AG09319 (cell line): ENCODE measurements around the gene BCO2.

Source experiments
- DNase-seq: peaks from one replicate; pipeline ENCODE4 v3.0.0-alpha.2; 2010; ENCODE audit warnings: low read depth; ENCODE audit errors: extremely low read depth
- TF ChIP-seq, protein P1 (sequence below): IDR thresholded peaks from 2 replicates; pipeline ENCODE4 v1.5.1; 2011; ENCODE audit warnings: low read depth, mild to moderate bottlenecking, inconsistent platforms, low read length, moderate library complexity

Gene BCO2

DNA sequence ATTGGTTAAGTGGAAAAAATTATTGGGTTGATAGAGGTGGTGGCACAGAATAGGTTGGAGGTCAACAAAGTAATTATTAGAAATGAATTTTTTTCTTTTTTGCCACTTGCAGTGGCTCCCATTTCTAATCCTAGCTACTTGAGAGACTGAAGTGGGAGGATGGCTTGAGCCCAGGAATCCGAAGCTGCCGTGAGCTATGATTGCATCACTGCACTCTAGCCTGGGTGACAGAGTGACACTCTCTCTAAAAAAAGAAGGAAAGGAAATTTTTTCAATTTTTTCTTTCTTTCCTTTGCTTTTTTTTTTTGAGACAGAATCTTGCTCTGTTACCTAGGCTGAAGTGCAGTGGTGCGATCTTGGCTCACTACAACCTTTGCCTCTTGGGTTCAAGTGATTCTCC lies 2.2 kb upstream of the BCO2 start:
- DNase-seq, result no peak
- TF ChIP-seq, protein P1, sequence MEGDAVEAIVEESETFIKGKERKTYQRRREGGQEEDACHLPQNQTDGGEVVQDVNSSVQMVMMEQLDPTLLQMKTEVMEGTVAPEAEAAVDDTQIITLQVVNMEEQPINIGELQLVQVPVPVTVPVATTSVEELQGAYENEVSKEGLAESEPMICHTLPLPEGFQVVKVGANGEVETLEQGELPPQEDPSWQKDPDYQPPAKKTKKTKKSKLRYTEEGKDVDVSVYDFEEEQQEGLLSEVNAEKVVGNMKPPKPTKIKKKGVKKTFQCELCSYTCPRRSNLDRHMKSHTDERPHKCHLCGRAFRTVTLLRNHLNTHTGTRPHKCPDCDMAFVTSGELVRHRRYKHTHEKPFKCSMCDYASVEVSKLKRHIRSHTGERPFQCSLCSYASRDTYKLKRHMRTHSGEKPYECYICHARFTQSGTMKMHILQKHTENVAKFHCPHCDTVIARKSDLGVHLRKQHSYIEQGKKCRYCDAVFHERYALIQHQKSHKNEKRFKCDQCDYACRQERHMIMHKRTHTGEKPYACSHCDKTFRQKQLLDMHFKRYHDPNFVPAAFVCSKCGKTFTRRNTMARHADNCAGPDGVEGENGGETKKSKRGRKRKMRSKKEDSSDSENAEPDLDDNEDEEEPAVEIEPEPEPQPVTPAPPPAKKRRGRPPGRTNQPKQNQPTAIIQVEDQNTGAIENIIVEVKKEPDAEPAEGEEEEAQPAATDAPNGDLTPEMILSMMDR, result no peak

DNA sequence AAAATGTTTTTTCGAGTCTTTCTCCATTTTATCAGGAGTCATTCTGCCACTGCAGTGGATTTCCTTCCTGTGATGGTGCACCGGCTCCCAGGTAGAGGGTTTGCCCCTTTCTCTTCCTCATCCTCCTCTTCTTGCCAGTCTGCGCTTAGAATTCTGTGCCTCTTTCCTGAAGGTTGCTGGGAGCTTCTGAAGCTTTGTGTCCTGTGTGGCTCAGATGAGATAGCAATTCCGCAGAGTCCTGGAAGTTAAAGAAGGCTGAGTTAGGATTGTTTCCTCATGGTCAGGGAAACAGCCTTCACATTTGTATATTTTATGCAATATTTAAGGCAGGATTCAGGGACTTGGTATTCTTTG lies 264 bp downstream of the BCO2 start:
- TF ChIP-seq, protein P1, result no peak
- no peak for DNase-seq

DNA sequence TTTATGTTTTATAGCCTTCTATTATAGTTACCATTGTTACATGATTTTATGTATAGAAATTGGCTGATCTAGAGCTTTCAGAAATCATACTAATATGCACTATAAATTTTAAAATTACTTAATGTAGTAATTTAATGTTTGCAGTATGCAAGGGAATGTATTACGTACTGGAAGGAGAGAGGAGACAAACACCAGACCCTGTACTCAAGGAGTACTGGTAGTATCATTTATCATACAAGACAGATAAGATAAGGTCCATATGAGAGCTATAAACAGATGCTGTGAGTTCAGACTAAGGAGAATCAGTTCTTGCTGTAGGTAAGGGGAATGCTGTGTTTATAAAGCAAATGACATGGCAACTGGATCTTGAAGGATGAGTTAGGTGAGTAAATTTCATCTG lies 765 bp downstream of the BCO2 start:
- no peak for DNase-seq
- TF ChIP-seq, protein P1, result no peak

DNA sequence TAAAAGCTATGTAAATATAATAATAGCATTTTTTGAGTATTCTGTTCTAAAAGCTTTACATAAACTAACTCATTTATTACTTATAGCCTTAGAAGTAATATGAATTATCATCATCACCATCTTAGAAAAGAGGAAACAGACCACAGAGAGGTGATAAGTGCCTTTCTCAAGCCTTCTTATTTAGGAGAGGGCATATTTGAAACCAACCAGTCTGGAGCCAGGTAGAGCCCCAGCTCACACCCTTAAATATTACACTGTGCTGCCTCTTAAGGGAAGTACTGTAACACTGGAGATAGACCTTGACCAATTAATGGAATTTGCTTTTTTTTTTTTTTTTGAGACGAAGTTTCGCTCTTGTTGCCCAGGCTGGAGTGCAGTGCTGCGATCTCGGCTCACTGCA lies 2.3 kb downstream of the BCO2 start:
- TF ChIP-seq, protein P1, result no peak
- no peak for DNase-seq

DNA sequence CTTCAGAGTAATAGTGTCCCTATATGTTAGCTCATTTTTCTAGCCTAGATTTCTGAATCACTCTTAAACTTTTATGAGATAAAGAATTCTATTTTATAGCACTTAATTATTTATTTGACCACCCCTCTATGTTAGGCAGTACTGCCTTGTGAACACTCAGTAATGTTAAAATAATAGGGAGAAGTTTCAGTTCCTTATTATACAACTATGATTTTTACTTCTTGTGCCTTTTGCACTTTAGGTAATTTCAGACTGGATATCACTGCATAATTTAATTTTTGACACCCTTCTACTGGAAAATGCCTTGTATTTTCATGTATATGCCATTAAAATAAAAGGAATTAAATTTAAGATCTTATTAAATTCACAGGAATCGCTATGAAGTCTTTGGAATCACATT lies 3.1 kb downstream of the BCO2 start:
- TF ChIP-seq, protein P1, result no peak
- no peak for DNase-seq

DNA sequence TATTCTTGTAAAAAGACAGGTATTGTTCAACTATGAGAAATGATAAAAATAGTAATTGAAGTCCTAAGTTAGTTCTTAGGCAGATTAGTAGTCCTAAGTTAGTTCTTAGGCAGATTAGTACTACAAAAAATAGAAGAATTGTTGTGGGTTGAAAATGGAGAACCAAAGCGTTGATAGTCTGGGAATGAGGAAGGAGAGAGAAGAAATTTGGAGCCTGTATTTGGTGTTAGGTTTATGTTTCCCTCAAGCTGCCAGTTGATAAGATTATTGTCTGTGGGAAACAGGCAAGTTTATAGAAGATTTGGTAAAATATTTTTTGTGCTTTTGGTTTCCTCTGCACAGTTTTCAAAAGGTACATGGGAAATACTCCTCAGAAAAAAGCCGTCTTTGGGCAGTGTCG lies 3.6 kb downstream of the BCO2 start:
- TF ChIP-seq, protein P1, result no peak

DNA sequence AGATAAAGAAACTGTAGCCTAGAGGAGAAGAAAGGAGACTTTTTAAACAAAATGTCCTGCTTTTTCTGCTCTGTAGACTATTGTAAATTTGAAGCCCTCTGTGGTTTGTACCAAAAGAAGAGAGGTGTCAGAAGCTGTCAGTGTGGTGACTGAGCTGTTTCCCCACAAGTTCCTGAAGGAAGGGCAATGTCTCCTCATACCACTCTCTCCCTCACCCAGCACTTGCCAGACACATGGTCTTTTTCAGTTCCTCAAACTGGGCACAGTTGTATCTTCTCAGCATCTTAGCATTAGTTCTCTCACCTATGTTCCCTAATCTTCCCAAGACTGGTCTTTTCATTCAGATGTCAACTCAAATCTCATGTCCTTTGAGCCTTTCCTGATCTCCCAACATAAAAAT lies 4.3 kb downstream of the BCO2 start:
- DNase-seq, result no peak
- TF ChIP-seq, protein P1, result no peak

More for the DNA sequence above, 3.6 kb downstream of the BCO2 start:
- no peak for DNase-seq
